Fibroblast of peridontal ligament (primary cell): ENCODE measurements around the gene GRN.
"Not testable (repeated sequence)": the region's sequence is repeated elsewhere in the genome, so short reads cannot be mapped to it uniquely, and the experiment has no call there.

ENCODE experiments used
- DNase-seq: peaks from one replicate; pipeline ENCODE4 v3.0.0-alpha.2; 2010; ENCODE audit errors: extremely low read depth

GRN gene

DNA sequence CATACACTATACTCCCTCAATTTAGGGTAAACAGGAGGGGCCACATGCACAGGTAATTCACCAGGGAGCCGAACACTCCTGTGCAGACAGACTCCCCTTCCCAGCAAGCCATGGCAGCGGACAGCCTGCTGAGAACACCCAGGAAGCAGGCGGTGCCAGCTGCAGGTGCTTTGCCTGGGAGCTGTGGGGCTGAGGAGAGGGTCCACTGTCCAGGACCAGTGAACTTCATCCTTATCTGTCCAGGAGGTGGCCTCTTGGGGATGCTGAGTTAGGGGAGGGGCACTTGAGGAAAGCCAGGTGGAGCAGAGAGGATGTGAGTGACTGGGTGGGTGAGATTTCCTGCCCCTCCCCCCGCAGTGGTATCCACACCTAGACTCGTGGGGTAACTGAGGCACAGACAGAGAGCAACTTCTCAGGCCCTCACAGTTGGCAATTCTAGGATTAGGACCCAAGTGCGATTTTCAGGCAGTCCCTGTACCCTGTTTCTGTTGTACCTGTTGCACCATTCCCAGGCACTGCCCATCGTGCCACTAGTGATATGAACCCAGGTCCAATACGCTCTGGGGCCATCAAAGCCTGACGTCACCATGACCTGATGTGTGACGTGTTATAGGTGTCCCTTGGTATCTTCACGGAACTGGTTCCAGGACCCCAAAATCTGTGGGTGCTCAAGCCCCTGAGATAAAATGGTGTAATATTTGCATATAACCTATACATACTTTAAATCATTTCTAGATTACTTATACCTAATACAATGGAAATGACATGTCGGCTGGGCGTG lies 1.2 kb downstream of the GRN start:
- no peak for DNase-seq

- DNase-seq: not testable (repeated sequence)
These were observed 2.3 kb downstream of the GRN start for GRCh38 chr17:44347206-44348055.

DNA sequence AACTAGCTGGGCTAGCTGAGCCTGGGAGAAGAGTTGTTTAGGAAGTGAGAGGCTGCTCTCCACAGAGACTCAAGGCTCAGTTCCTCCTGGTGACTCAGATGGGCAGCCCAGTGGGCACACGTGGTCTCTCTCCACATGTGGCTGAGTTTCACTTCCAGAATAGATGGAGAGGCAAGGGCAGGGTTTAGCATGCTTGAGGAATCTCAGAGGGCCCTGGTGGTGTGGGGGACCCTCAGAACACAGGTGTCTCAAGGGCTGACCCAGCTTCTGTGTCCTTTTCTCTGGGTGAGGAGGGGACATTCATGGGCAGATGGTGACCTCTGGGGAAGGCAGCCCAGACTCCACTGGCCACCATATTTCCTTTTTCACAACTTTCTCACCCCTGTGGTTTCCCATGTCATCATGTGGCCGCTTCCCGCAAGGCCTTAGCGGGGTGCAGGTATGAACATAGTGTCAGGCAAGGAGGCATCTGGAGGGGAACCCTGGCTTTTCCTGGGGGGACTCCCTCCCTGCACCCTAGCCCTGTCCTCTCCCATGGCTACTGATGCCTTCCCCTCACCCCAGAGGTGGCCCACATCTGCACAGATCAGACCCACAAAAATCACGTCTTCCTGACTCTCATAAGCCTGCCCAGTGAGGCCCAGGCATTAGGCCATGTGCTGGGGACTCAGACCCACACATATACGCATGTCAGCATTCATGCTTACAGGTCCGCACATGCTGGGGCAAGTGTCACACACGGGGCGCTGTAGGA lies 3.3 kb downstream of the GRN start:
- DNase-seq: peak; percentile 44

DNA sequence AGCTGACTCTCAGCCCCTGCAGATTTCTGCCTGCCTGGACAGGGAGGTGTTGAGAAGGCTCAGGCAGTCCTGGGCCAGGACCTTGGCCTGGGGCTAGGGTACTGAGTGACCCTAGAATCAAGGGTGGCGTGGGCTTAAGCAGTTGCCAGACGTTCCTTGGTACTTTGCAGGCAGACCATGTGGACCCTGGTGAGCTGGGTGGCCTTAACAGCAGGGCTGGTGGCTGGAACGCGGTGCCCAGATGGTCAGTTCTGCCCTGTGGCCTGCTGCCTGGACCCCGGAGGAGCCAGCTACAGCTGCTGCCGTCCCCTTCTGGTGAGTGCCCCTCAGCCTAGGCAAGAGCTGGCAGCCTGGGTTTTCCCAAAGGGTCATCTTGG lies 3.9 kb downstream of the GRN start:
- DNase-seq: no peak

- no peak for DNase-seq
These were observed 4.5 kb downstream of the GRN start for GRCh38 chr17:44349553-44350070.

- peak; percentile 35 for DNase-seq
These were observed 5.7 kb downstream of the GRN start for GRCh38 chr17:44350733-44351226.

DNA sequence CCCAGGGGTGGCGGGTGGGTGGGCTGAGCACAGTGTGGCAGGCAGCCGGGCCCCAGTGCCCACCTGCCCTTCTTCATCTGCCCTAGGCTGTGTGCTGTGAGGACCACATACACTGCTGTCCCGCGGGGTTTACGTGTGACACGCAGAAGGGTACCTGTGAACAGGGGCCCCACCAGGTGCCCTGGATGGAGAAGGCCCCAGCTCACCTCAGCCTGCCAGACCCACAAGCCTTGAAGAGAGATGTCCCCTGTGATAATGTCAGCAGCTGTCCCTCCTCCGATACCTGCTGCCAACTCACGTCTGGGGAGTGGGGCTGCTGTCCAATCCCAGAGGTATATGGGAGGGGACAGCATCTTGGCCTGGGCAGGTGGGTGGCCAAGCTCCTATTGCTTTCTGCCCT lies 6.4 kb downstream of the GRN start:
- no peak for DNase-seq

- DNase-seq: no peak
These were observed 7.1 kb downstream of the GRN start for GRCh38 chr17:44351961-44352827.

DNA sequence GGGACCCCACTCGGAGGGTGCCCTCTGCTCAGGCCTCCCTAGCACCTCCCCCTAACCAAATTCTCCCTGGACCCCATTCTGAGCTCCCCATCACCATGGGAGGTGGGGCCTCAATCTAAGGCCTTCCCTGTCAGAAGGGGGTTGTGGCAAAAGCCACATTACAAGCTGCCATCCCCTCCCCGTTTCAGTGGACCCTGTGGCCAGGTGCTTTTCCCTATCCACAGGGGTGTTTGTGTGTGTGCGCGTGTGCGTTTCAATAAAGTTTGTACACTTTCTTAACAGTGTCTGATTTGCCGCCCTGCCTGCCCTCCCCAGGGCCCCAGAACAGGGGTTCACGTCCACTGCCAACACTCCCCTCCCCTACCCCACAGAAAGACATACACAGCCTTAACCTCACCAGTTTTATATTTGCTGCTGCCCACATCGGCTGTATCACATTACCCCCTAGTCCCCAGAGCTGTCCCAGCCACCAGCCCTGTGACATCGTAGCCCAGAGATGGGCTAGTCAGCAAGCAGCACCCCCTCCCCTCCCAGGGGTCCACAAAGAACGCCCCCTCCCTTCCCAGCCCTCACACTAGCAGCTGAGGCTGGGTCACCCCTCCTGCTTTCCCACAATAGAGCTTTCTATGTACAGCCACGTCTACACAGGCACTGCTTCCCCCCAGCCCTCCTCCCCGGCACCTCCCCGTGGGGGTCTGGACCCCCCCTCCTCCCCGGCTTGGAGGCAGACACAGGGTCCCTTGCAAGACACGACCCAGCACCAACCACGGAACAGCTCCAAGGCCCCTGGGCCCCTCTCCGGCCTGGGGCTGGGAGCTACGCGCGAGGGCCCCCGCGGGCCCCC lies 7.9 kb downstream of the GRN start:
- no peak for DNase-seq

DNA sequence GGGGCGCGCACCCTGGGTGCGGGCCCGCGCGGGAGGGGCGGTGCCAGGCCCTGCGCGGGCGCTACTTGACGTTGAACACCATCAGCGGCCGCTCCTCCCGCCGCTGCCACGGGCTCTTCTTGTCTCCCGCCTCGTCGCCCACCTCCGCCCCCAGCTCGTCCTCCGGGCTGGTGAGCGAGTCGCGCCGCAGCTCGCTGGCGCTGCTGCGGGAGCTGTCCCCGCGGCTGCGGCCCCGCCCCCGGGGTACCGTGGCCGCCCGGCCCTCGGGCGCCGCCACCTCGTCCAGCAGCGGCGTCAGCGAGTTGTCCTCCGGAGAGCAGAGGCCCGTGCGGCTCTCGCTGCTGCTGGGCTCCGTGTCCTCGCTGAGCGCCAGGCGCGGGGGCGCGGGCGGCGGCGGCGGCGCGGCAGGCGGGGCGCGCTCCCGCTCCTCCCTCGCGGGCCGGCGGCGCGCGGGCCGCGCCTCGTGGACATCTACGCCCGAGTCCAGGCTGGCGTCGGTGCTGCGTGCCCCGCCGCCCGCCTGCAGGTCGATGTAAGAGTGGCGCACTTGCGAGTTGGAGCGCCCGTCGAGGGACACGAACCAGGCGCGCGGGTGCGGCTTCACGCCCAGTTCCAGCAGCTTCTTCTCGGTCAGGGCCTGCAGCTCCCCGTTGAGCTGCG lies 8.7 kb downstream of the GRN start:
- DNase-seq: no peak

DNA sequence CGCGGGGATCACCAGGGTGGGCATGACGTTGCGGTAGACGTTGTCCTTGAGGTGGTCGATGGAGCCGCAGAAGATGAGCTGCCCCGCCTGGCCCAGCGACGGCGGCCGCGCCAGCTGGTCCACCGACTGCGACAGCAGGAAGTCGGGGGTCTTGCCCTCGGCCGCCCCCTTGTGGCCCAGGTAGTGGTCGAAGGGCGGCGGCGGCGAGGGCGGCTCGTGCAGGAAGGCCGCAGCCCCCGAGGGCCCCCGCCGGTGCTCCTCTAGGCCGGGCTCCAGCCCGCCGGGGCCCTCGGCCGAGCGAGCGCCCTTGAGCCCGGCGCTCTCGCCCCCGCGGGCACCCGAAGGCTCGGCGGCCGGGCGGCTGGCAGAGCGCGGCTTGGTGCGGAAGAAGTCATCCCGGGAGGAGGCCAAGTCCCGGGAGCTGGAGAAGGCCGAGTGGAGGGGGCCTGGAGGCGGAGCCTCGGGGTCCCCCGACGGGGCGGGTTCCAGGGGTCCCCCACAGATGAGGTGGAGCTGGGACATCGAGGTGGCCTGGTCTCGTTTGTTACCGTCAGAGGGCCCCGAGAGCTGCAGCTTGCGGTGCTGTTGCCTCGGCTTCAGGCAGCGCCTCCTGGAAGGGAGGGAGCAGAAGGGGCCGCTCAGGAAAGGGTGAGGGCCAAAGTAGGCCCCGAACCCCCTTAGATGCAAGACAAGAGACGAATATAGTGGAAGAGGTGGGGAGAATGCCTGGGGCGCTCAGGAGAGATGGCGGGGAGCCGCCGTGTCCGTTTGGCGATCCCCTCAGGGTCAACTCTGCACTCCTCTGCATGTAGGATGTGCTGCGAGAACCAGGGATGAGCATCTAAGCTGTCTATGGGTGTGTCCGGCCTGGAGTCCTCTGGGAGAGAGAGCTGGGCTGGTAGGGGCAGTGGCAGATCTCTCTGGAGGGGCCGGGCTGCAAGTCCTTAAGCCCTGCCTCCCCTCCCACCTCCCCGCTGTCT lies 9.8 kb downstream of the GRN start:
- DNase-seq: no peak

- DNase-seq: no peak
These were observed 10.6 kb downstream of the GRN start for GRCh38 chr17:44355642-44356099.

DNA sequence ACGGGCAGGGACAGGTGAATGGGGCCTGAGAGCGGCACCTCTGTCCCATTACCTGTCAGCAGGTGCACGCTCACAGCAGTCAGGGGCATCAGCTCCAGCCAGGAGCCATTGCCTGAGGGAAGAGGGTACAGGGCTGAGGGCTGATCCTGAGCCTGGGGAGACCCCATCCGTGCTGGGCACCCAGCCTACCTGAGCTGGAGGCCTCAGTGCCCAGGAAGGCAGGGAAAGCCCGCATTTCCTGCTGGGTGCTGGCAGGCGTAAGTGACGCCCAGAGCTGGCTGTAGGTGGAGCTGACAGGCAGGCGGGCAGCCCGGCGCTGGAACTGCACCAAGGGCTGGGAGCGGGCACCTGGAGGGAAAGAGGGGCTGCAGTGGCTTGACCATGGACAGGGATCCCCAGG lies 11.1 kb downstream of the GRN start:
- no peak for DNase-seq

GRCh38 chr17:44358066-44358465 lies 13.0 kb downstream of the GRN start:
- no peak for DNase-seq

- DNase-seq: no peak
These were observed 13.9 kb downstream of the GRN start for GRCh38 chr17:44359006-44359405.

DNA sequence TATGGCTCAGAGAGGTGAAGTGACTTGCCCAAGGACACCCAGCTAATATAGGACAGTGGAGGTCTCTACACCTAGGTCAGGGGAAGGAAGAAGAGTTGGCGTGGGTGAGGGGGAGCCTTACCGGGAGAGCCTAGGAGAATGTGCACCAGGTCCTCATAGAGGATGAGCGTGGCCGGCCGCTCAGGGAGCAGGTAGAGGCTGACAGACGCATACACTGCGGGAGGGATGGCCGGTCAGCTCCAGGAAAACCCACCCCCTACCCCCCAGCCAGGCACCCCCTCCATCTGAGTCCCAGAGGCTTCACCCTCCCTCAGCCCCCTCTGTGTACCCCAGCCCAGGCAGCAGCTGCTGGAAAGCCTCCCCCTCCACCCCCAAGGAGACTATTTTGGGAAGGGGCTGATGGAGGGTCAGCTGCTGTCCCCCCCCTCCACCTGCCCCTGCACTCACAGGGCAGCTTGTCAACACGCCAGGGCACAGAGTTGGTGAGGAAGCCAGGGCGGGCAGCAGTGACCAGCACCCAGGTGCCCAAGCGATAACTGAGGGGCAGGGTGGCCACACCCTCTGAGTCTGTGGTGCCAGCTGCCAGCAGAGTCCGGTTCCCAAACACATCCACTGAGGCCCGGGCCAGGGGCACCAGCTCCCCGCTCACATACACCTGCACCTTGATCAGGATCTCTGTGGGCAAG lies 14.5 kb downstream of the GRN start:
- no peak for DNase-seq

DNA sequence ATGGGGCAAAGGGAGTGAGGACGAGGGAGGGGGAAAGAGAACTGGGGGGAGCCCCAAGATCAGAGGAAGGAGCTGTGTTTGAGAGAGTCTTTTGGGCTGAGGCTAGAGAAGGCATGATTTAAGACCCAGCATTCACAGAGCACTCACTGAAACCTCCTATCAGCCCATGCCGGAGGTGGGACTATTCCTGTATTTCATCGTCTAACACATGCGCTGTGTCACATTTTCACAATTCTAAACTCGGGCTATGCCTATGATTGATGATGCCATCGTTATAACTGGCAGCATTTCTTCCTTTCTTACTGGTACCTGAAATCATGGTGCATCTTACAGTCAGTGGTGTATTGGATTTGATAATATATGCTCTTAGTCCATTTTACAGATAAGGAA lies 15.0 kb downstream of the GRN start:
- DNase-seq: no peak

GRCh38 chr17:44360826-44361225 lies 15.7 kb downstream of the GRN start:
- peak; percentile 54 for DNase-seq
